K562 (cell line): ENCODE measurements around the gene NBEAL1. TPM values are rescaled to one million over a fixed set of nuclear protein-coding genes. Genes with fewer than 3 reads are reported as not detected.

ENCODE experiments used
- ATAC-seq: fragments of 200-7000 bp; cut with Tn5 transposase; 3 replicates; pipeline ENCODE4 v1.9.1; 2020; ENCODE audit warnings: moderate library complexity
- BruUV-seq: library from RNA; stranded (reverse); fragments of 400-500 nt; replicated peaks from 2 replicates; lab custom pipeline; 2021; lab: Mats Ljungman, UMichigan
- CTCF ChIA-PET: fragments of 300-600 bp; formaldehyde crosslinking; extraction: SDS; loops from one replicate; lab custom pipeline; 2021; ENCODE audit warnings: low intra/inter-chr PET ratio; lab: Yijun Ruan, JAX
- POLR2A ChIA-PET: fragments of 300-600, 350-650 bp; sonication (Branson Sonifier 250); formaldehyde crosslinking; extraction: SDS; loops from one replicate; lab custom pipeline; 2021; ENCODE audit warnings: antibody characterized with exemption, inconsistent platforms; lab: Yijun Ruan, JAX
- DNase-seq, 4 experiments: peaks; one replicate each; pipeline versions ENCODE4 v3.0.0 to v3.0.0-alpha.2; 2011 to 2018; ENCODE audit warnings: low spot score in 3 of 4, mixed read lengths in 3 of 4; ENCODE audit errors: extremely low read depth in 1 of 4
- FAIRE-seq: peaks from 2 replicates; lab custom pipeline; 2011; peaks lifted over from hg19 to GRCh38; lab: Jason Lieb, UNC
- H2AFZ ChIP-seq: 2 replicates; pipeline ENCODE4 v1.6.0; 2011; ENCODE audit warnings: low read depth, low read length, control low read depth, inconsistent platforms
- H3K27ac ChIP-seq: fragments of 200-600 bp; 3 replicates; pipeline ENCODE4 v1.8.0; 2011; ENCODE audit warnings: low read depth, mild to moderate bottlenecking, control low read depth, inconsistent platforms, low read length, moderate library complexity, mixed read lengths; ENCODE audit errors: extremely low read depth
- H3K27me3 ChIP-seq, 2 experiments: fragments of 300-600 bp in 1 of 2; 2 replicates in 1 of 2; 3 replicates in 1 of 2; pipeline versions ENCODE4 v1.6.0 to v1.8.0; 2011; ENCODE audit warnings: inconsistent platforms in 2 of 2, low read length in 2 of 2, mild to moderate bottlenecking in 1 of 2, mixed read lengths in 1 of 2, moderate library complexity in 1 of 2; ENCODE audit not compliant: control insufficient read depth in 2 of 2, insufficient read depth in 2 of 2
- H3K36me3 ChIP-seq: fragments of 300-600 bp; 3 replicates; pipeline ENCODE4 v1.8.0; 2011; ENCODE audit warnings: mild to moderate bottlenecking, low read length, inconsistent platforms; ENCODE audit not compliant: control insufficient read depth, insufficient read depth
- H3K4me1 ChIP-seq, 2 experiments: fragments of 200-600 bp in 1 of 2; replicated peaks in 1 of 2; 2 replicates in 1 of 2; 3 replicates in 1 of 2; pipeline versions ENCODE4 v1.5.1 to v1.8.0; 2011; ENCODE audit warnings: inconsistent platforms in 2 of 2, low read length in 2 of 2, mild to moderate bottlenecking in 1 of 2, mixed read lengths in 1 of 2, moderate library complexity in 1 of 2; ENCODE audit not compliant: control insufficient read depth in 2 of 2, insufficient read depth in 2 of 2
- H3K4me2 ChIP-seq: 2 replicates; pipeline ENCODE4 v1.6.1; 2011; ENCODE audit warnings: low read length, control low read depth, inconsistent platforms, mixed read lengths; ENCODE audit not compliant: insufficient read depth
- H3K4me3 ChIP-seq: fragments of 200-600 bp; sonication (generic), shearing (Covaris generic); 2 replicates; pipeline ENCODE4 v1.5.1; 2016; ENCODE audit warnings: control low read depth, inconsistent platforms
- H3K79me2 ChIP-seq: fragments of 200-600 bp; 3 replicates; pipeline ENCODE4 v1.8.0; 2011; ENCODE audit warnings: low read length, inconsistent platforms; ENCODE audit not compliant: control insufficient read depth, insufficient read depth
- H3K9ac ChIP-seq, 2 experiments: 2 replicates each; pipeline versions ENCODE4 v1.6.0 to v1.6.1; 2011; ENCODE audit warnings: low read depth in 2 of 2, low read length in 2 of 2, control low read depth in 1 of 2, inconsistent platforms in 1 of 2, mild to moderate bottlenecking in 1 of 2, mixed read lengths in 1 of 2; ENCODE audit not compliant: insufficient read depth in 1 of 2
- H3K9me1 ChIP-seq: one replicate; pipeline ENCODE4 v1.6.0; 2011; ENCODE audit warnings: inconsistent platforms, mild to moderate bottlenecking, low read length, moderate library complexity; ENCODE audit not compliant: control insufficient read depth, insufficient read depth
- H3K9me3 ChIP-seq: replicated peaks from 2 replicates; pipeline ENCODE4 v1.5.1; 2011; ENCODE audit warnings: low read depth, low read length, inconsistent platforms; ENCODE audit not compliant: control insufficient read depth, insufficient read depth
- H4K20me1 ChIP-seq: replicated peaks from 2 replicates; pipeline ENCODE4 v1.6.1; 2011; ENCODE audit warnings: low read length, inconsistent platforms, mixed read lengths; ENCODE audit not compliant: control insufficient read depth, insufficient read depth
- CBX5 ChIP-seq: IDR thresholded peaks from 2 replicates; pipeline ENCODE4 v1.6.1; 2014; ENCODE audit warnings: low read depth, borderline replicate concordance
- CEBPZ ChIP-seq: fragments of 150-350 bp; IDR thresholded peaks from 2 replicates; pipeline ENCODE4 v1.6.1; 2014; ENCODE audit warnings: low read depth, mild to moderate bottlenecking, low read length, borderline replicate concordance
- FOXA3 ChIP-seq, 2 experiments: fragments of 450-650 bp in 1 of 2; sonication (generic) in 1 of 2; formaldehyde crosslinking; IDR thresholded peaks in 1 of 2; conservative IDR thresholded peaks in 1 of 2; 2 replicates each; pipeline versions ENCODE4 v1.4.0 to v1.8.0; 2020 to 2022; ENCODE audit warnings: mild to moderate bottlenecking in 2 of 2, missing genetic modification reagents in 1 of 2
- GTF2A2 ChIP-seq: IDR thresholded peaks from 2 replicates; pipeline ENCODE4 v1.6.1; 2016; ENCODE audit warnings: mild to moderate bottlenecking, missing genetic modification characterization, missing compliant biosample characterization
- GTF3C2 ChIP-seq: IDR thresholded peaks from 3 replicates; pipeline ENCODE4 v1.6.1; 2011; ENCODE audit warnings: borderline replicate concordance, mild to moderate bottlenecking, moderate library complexity; ENCODE audit not compliant: insufficient read length; ENCODE audit errors: extremely low read depth
- HEY1 ChIP-seq: fragments of 250-450 bp; sonication (Bioruptor Pico); IDR thresholded peaks from 2 replicates; pipeline ENCODE4 v1.5.0; 2020; ENCODE audit warnings: mild to moderate bottlenecking, moderate library complexity, borderline replicate concordance
- POLR2AphosphoS5 ChIP-seq: IDR thresholded peaks from 2 replicates; pipeline ENCODE4 v1.6.1; 2011; ENCODE audit warnings: mild to moderate bottlenecking, low read depth, low read length, moderate library complexity; ENCODE audit not compliant: control insufficient read depth, insufficient read depth
- RBM17 ChIP-seq: fragments of 200-400 bp; formaldehyde crosslinking; IDR thresholded peaks from 2 replicates; pipeline ENCODE4 v1.6.1; 2017; ENCODE audit warnings: low read depth, mild to moderate bottlenecking, low read length, borderline replicate concordance
- ZBTB2 ChIP-seq: fragments of 450-650 bp; IDR thresholded peaks from 2 replicates; pipeline ENCODE4 v1.6.1; 2016; ENCODE audit warnings: antibody characterized with exemption
- ZFP30 ChIP-seq: fragments of 250-450 bp; sonication (Bioruptor Pico); IDR thresholded peaks from 2 replicates; pipeline ENCODE4 v1.8.0; 2022; ENCODE audit warnings: moderate library complexity, mild to moderate bottlenecking, inconsistent platforms, borderline replicate concordance
- ZNF668 ChIP-seq: fragments of 250-450 bp; sonication (Bioruptor Pico); IDR thresholded peaks from 2 replicates; pipeline ENCODE4 v1.8.0; 2022; ENCODE audit warnings: mild to moderate bottlenecking, inconsistent platforms
- WGBS: fragments of 100-300 bp; shearing (Covaris generic); methylation state at CpG from one replicate; pipeline ENCODE4 v1.1.6; 2016; ENCODE audit warnings: low coverage, mixed read lengths; ENCODE audit not compliant: insufficient coverage; ENCODE audit errors: missing lambda C conversion rate; 5-methylcytosine and 5-hydroxymethylcytosine counted together
- in situ Hi-C: fragments of 300-500 bp; cut with MboI; formaldehyde crosslinking; loops from 4 replicates; pipeline ENCODE4 v1.15.0; 2018; ENCODE audit warnings: inconsistent platforms, mixed read lengths
- intact Hi-C: fragments of 100-400 bp; cut with micrococcal nuclease; formaldehyde crosslinking; loops from 2 replicates; pipeline ENCODE4 v1.14.2; 2022
- polyA plus RNA-seq, 8 experiments: library from polyadenylated mRNA; depleted of rRNA in 4 of 8; stranded (reverse) in 5 of 8; unstranded in 3 of 8; fragments of >200 nt; fragmentation: Nextera tagmentation in 2 of 8; fragmentation: Illumina TruSeq in 1 of 8; extraction: Ambion mirVana in 2 of 8; extraction: Trizol in 1 of 8; gene quantifications; 2 replicates each; pipeline versions ENCODE4 v1.2.1 to v1.2.3, GENCODE V29; 2011 to 2014; ENCODE audit warnings: inconsistent platforms in 1 of 8, missing spikeins in 1 of 8
- total RNA-seq, 7 experiments: library from RNA; depleted of rRNA in 6 of 7; stranded (reverse); fragments of >200 nt in 6 of 7; fragmentation: Illumina TruSeq in 2 of 7; extraction: Trizol in 2 of 7; gene quantifications; 2 replicates each; pipeline versions ENCODE4 v1.2.1 to v1.2.3, GENCODE V29; 2011 to 2021; ENCODE audit warnings: low replicate concordance in 1 of 7

Gene NBEAL1
- total and polyA plus RNA-seq, 9 of the 15 experiments (the other 6 are each of a cell fraction or from before 2014, with no cell fraction given) = 2.1 to 13.5 (median 7.3) TPM

- 39% methylated on average over 3 of the region's 3 CpGs for WGBS
- FAIRE-seq (no peak), DNase-seq (no peak), ATAC-seq (no peak)
- Histone ChIP-seq H3K9me3 (no peaks in the 10 kb centered on the region), H3K9ac (no peak overlapping the region), H3K36me3 (no peaks in the 10 kb centered on the region), H3K4me3 (no peak overlapping the region), H3K9me1 (no peaks in the 10 kb centered on the region), H3K79me2 (no peaks in the 10 kb centered on the region), H4K20me1 (no peaks in the 10 kb centered on the region), H3K4me2 (no peak overlapping the region), H3K4me1 (no peaks in the 10 kb centered on the region), H3K27me3 (no peaks in the 10 kb centered on the region), H3K27ac (no peak overlapping the region), H2AFZ (no peak overlapping the region)
- intact Hi-C loops (no loop called here), in situ Hi-C loops (no loop called here)
- CTCF ChIA-PET = interaction anchor here (0.6 kb wide), 1 partner anchor 1354 kb away, joined by 3 read pairs; no protein-coding TSS in a partner anchor
- no TSS peak for BruUV-seq
- POLR2A ChIA-PET = no interaction called here
- TF ChIP-seq HEY1 (CRISPR knock-in tag) = no peak
- TF ChIP-seq CBX5 = no peak
- TF ChIP-seq ZFP30 = no peak
- TF ChIP-seq RBM17 = no peak
- no peak for TF ChIP-seq GTF3C2
- no peak for TF ChIP-seq ZNF668
- TF ChIP-seq CEBPZ = no peak
- no peak for TF ChIP-seq GTF2A2 (tag)
- no peak for TF ChIP-seq ZBTB2
- no peak for TF ChIP-seq POLR2AphosphoS5
- no peak for TF ChIP-seq FOXA3 (CRISPR knock-in tag; conservative IDR thresholded peaks at IDR 0.05 in 1 of 2, IDR thresholded peaks at IDR 0.05 in 1 of 2)
Measured at GRCh38 chr2:203035879-203036470, 21.3 kb downstream of the NBEAL1 start.
